Astrocyte of the cerebellum (primary cell): ENCODE results near the gene CELSR2.

Experiments used
- DNase-seq: peaks from one replicate; pipeline ENCODE4 v3.0.0-alpha.2; 2011; ENCODE audit warnings: low read depth
- H3K4me3 ChIP-seq: 2 replicates; pipeline ENCODE4 v1.5.1; 2011; ENCODE audit warnings: mild to moderate bottlenecking, low read depth, low read length, moderate library complexity
- CTCF ChIP-seq: IDR thresholded peaks from 2 replicates; pipeline ENCODE4 v1.5.1; 2012; ENCODE audit warnings: low read length, low read depth, moderate library complexity, mild to moderate bottlenecking; ENCODE audit errors: missing control alignments
- in situ Hi-C: cut with HindIII; loops from 2 replicates; pipeline ENCODE4 v1.10.0; 2017; ENCODE audit warnings: low sequenced_read_pairs

CELSR2 gene

DNA sequence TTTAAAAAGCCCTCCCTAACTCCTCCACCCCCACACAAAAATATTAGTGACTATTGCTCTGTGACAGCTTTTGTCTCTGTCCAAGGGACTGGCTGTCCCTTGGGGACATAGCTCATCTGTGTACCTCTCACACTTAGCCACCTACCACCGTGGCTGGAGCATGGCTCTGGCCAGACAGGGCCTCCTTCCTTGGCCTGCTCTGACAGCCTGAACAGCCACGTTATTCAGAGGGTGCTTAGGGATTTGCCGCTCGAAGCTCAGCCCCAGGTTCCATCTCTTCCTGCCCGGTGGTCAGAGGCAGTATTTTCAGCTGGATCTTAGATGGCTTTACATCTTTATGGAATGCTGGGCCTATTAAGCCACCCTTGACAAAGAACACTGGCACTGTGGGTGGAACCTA lies 6.1 kb upstream of the CELSR2 start:
- H3K4me3 ChIP-seq = no peak overlapping the region
- no peak for DNase-seq
- TF ChIP-seq CTCF = no peak
- in situ Hi-C loops = no loop called here

DNA sequence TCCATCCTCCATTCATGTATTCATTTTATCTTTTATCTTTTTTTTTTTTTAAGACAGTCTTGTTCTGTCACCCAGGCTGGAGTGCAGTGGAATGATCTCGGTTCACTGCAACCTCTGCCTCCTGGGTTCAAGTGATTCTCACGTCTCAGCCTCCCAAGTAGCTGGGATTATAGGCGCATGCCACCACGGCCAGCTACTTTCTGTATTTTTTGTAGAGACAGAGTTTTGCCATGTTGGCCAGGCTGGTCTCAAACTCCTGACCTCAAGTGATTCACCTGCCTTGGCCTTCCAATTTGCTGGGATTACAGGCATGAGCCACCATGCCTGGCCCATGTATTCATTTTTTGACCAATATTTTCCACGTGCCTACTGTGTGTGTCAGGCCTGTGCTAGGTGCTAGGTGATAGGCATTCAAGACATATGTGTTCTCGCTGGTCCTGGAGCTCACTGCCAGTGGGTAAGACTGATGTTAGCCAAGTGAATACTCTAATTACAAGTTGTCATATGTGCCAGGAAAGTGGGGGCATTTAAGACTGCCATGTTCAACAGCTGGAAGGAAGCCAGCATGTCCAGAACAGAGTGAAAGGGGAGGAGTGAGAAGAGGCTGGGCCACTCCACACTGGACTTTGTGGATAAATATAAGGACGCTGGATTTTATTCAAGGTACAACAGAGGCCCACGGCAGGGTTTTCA lies 5.3 kb upstream of the CELSR2 start:
- no peak for TF ChIP-seq CTCF
- H3K4me3 ChIP-seq = no peak overlapping the region
- no peak for DNase-seq
- in situ Hi-C loops = no loop called here

DNA sequence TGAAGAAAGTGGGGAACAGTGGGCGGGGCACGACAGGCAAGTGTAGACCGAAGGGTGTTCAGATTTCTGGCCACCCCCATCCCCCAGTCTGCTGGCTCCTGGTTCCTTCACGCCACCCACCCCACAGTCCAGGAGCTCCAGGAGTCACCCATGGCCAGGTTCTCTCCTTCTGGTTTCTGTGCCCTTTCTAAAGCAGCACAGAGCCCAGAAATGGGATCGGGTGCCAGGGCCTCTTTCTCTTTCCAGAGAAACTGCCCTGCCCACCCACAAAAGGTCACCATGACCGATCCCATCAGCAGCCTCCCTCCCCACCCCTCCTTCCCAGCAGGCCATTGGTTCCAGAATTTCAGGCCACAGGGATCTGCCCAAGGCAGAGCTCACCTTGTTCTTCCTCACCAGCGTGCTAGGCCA lies 3.2 kb upstream of the CELSR2 start:
- DNase-seq = no peak
- no peak overlapping the region for H3K4me3 ChIP-seq
- in situ Hi-C loops = no loop called here
- TF ChIP-seq CTCF = no peak

- in situ Hi-C loops = no loop called here
- TF ChIP-seq CTCF = no peak
- H3K4me3 ChIP-seq = no peak overlapping the region
- DNase-seq = no peak
Observed at GRCh38 chr1:109247401-109248365, 1.7 kb upstream of the CELSR2 start.

GRCh38 chr1:109248444-109248796 lies 919 bp upstream of the CELSR2 start:
- in situ Hi-C loops = no loop called here
- no peak overlapping the region for H3K4me3 ChIP-seq
- no peak for DNase-seq
- TF ChIP-seq CTCF = no peak

DNA sequence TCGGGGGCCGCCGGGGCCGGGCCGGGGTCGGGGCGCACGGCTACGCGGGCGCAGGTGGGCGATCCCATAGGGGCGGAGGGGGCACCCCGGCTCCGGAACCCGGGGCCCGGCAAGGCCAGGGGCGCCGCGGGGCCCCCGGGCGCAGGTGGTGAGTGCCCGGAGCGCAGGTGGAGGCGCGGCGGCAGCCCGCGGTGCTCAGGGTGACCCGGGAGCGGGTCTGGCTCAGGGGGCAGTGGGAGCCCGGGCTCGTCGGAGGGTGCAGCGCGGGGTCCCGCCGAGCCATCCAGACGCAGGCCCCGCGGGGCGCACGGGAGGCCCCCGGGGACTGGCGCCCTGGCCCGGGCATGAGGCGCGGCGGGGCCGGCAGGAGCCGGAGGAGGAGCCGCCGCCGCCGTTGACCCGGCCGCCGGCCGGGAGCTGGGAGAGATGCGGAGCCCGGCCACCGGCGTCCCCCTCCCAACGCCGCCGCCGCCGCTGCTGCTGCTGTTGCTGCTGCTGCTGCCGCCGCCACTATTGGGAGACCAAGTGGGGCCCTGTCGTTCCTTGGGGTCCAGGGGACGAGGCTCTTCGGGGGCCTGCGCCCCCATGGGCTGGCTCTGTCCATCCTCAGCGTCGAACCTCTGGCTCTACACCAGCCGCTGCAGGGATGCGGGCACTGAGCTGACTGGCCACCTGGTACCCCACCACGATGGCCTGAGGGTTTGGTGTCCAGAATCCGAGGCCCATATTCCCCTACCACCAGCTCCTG lies 489 bp downstream of the CELSR2 start:
- H3K4me3 ChIP-seq = peak overlapping the region; percentile 42
- no peak for DNase-seq
- TF ChIP-seq CTCF = no peak
- in situ Hi-C loops = no loop called here
